Left ventricle myocardium superior (tissue), 1 donor: Measurements from ENCODE around the gene ZNF423. TPM values are rescaled to one million over a fixed set of nuclear protein-coding genes. Genes with fewer than 3 reads are reported as not detected.
"Not testable (repeated sequence)": the region's sequence is repeated elsewhere in the genome, so short reads cannot be mapped to it uniquely, and the experiment has no call there.

Experiments
- ATAC-seq: fragments of 200-7000 bp; cut with Tn5 transposase; one replicate; pipeline ENCODE4 v1.9.1; 2020; ENCODE audit warnings: mild to moderate bottlenecking, moderate library complexity
- DNase-seq: peaks from one replicate; pipeline ENCODE4 v3.0.0-alpha.2; 2020
- intact Hi-C: fragments of 100-400 bp; cut with micrococcal nuclease; formaldehyde crosslinking; loops from one replicate; pipeline ENCODE4 v1.11.0; 2022
- long read RNA-seq: library from polyadenylated mRNA; unstranded; transcript quantifications from one replicate; pipeline ENCODE4 v2.0.0, GENCODE V29; 2021
- total RNA-seq: library from RNA; stranded (reverse); fragmentation: NEBNext Ultra II Directional; extraction: Animal tissue kit (Norgen Biotek cat#: 25700); gene quantifications from one replicate; pipeline ENCODE4 v1.2.1, GENCODE V29; 2021
- donor health status: DM: no; HTN: yes; CAD: no; lungs with severe emphysema.

The ZNF423 gene
- total RNA-seq: 7.8 TPM
- long read RNA-seq, partial matches to known transcripts: 3 of 4 reads
- long read RNA-seq, other reads (novel, unspliced or antisense): 1 of 4 reads

DNA sequence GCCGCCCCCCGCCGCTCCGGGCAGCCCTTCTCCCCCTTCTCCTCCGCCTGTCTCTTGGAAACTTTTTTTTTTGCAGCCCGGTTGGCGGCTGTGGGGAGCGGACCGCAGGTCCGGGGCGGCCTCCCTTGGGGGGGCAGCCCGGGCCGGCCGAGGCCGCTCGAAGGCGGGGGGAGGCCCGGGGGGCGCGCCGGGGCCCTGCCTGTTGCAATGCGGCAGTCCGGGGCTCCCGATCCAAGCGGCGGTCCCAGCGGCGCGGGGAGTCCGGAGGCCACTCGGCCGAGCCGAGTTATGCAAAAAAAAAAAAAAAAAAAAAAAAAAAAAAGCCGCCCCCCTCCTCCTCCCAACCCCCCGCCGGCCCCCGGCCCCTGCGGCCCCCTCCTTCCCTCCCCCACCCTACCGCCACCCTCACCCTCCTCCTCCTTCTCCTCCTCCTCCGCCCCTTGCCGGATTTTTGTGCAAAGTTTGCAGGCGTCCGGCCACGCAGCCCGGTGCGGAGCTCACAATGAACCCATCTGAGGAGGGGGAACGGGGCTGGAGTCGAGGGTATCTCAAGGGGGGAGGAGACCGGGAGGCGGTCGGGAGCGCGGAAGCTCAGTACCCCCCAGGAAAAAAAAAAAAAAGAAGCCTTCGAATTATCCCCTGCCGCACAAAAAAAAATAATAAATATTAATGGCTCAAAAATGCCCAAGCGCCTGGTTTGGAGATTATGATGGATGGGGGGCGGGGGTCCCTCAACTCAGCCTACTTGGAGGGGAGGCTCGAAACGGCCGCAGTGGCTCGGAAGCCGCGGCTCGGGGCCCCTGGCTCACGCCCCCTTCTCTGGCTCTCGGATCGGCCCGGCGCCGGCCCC, at the start of gene ZNF423:
Gene ZNF423 (minus strand): TSS at position 291 of the 850 bp plus-strand sequence. CDS start 338 bp downstream, outside the sequence.
- intact Hi-C loops: no loop called here
- ATAC-seq (peak; percentile 4), DNase-seq (peak; percentile 32)

DNA sequence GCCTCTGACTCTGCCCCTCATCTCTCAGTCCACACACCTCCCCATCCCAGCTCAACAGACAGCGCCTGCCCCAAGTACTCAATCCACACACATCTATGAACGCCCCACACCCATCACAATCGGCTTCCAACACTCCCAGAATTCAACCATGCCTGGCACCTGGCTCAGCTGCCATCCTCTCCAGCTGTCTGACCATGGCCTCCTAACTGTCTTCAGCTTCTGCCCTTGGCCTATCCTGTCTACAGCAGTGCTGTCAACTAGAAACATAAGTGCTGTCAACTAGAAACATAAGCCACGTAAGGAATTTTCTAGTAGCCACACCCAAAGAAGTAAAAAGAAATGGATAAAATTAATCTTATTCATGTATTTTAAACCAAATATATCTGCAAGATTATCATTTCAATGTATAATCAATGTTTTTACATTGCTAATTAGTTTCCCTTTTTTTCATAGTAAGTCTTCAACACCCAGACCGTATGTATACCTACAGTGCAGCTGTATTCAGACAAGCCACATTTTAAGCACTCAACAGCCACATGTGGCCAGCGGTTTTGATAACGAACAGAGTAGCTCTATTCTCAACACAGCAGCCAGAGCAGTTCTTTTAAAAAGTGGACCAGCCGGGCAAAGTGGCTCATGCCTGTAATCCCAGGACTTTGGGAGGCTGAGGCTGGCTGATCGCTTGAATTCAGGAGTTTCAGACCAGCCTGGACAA, 48.6 kb upstream of the ZNF423 start:
- no peak for ATAC-seq
- intact Hi-C loops: no loop called here
- DNase-seq: no peak

DNA sequence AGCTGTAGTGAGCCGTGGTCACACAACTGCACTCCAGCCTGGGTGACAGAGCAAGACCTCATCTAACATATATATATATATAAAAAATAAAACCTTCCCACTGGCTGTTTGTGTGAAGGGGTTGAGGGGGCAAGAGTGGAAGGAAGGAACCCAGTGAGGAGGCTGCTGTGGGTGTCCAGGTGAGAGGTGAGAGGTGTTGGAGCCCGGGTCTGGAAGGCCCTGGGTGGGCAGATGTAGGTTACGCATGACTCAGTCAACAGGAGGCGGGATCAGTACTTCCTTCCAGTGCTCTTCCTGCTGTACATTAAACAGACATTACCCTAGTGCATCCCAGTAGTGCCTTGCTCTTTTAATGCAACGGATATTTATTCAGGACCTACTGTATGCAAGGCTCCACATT, 47.0 kb upstream of the ZNF423 start:
- intact Hi-C loops: no loop called here
- no peak for ATAC-seq
- DNase-seq: no peak

DNA sequence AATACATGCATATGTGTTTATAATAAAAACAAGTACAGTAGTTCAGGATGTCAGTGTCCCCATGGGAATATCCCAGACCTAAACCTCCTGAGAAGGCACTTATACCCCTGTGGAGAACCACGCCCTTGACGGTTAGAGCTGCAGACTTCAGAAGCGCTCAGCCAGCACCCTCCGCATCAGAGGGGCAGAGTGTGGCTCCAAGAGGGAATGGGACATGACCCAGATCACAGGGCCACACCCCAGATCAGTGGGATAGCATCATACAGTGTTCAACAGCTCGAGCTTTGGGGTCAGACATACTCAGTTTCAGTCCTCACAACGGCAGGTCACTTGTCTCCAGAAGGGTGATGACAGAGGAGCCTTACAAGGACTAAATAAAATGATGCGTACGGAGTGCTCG, 45.8 kb upstream of the ZNF423 start:
- no peak for DNase-seq
- intact Hi-C loops: no loop called here

DNA sequence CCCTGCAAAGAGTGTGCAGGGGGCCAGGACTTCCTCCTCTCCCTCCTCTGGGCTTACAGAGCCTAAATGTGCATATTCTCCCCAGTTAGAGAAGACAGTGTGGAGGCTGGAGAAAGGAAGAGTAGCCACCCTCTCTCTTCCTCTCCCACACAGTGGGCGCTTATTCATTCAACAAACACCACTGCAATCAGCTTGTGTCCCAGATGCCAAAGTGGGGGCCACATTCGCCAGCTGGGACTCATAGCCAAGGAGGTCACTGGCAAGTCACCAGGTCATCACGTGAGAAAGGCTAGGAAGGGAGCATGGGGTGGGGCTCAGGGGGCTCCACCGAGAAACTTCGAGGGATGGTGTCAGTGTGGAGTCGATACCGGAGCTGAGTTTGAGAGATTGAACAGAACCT, 45.0 kb upstream of the ZNF423 start:
- no peak for ATAC-seq
- intact Hi-C loops: no loop called here
- no peak for DNase-seq

More for the DNA sequence above, 45.8 kb upstream of the ZNF423 start:
- ATAC-seq: no peak

DNA sequence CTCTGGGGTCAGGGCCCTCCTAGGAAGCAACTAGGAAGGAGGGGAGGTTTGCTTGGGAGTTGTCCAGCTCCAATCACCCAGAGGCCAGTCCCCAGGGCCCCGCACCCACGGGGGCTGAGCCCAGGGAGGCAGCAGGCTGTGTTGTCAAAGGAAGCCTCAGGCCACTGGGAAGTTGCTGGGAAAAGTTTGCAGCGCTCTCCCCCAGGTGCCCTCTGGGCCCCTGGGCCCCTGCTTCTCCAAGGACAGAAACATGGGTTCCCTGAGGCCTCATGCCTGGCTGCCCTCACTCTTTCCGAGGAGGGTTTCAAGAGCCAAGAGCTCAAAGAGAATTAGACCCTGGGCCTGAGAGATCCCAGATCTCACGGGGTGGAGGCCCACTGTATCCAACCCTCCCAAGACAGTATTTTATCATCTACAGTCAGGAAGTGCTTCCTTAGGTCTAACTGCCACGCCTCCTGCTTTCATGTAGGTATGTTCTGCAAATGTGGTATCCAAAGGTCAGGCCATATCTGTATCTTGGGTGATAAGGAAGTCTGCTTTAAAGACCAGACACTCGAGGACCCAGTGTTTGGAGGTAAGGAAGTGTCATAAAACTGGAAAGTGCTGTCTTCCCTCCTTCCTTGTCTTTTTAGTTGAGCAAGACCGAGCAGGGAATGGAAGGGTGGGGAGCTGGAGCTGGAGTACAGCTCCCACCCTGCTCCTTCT, 44.2 kb upstream of the ZNF423 start:
- ATAC-seq (no peak), DNase-seq (no peak)
- intact Hi-C loops: no loop called here

DNA sequence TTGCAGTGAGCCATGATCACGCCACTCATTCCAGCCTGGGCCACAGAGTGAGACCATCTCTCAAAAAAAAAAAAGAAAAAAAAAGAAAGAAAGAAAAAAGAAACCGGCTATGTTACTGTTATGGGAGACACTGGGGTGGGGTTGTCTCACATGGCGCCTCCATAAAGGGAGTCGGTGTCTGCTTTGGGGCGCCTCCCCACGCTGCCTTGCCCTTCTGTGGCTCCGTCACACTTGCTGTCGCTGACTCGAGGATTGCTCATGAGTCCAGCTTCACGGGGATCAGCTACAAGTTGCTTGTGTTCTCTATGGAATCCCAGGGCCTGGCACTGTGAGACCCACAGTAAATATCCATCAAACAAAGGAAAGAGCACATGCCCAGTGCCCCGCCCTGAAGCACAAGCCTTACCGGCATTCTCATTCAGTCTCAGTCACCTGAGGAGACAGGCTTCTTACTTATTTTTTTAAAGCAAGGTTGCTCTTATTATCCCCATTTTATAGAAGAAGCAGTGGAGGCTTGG, 40.6 kb upstream of the ZNF423 start:
- ATAC-seq: no peak
- DNase-seq: no peak
- intact Hi-C loops: no loop called here

DNA sequence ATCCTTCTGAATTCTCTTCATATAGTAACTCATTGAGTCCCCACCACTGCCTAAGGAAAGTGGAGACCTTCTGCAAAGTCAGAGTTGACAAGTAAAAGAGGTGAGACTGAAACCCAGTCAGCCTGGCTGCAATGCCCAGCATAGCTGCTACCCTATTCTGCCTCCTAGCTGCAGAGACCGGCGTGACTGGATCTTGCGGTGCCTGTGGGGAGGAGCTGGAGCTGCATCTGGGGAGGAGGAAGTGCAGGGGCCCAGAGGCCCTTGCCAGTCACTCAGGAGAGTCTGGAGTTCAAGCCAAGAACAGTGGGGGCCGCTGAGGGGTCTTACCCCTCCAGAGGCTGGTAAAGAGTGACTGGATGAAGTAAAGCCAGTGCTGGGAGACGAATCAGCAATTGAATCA, 35.0 kb upstream of the ZNF423 start:
- DNase-seq (no peak), ATAC-seq (no peak)
- intact Hi-C loops: no loop called here

DNA sequence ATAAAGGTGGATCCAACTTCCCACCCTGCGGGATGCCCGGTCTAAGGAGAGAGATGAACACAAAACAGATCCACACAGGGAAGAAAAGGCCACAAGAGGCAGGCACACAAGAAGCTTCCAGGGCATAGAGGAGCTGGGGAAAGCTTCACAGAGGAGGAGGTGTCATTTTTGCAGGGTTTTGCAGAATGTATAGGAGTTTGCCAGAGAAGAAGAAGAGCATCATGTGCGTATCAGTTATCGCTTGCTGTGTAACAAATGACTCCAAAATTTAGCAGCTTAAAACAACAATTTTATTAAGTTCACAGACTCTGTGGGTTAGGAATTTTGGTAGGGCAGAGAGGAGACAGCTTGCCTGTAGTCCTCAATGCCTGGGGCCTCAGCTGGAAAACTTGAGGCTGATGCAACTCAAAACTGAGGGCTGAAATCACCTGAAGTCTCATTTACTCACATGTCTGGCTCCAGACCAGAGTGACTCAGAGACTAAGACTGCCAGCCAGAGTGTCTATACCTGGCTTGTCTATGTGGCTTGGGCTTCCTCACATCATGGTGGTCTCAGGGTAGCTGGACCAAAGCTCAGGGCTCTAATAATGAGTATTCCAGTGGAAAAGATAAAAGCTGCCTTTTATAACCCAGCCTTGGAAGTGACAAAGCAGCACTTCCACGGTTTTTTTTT, 33.9 kb upstream of the ZNF423 start:
- ATAC-seq (no peak), DNase-seq (no peak)
- intact Hi-C loops: no loop called here

DNA sequence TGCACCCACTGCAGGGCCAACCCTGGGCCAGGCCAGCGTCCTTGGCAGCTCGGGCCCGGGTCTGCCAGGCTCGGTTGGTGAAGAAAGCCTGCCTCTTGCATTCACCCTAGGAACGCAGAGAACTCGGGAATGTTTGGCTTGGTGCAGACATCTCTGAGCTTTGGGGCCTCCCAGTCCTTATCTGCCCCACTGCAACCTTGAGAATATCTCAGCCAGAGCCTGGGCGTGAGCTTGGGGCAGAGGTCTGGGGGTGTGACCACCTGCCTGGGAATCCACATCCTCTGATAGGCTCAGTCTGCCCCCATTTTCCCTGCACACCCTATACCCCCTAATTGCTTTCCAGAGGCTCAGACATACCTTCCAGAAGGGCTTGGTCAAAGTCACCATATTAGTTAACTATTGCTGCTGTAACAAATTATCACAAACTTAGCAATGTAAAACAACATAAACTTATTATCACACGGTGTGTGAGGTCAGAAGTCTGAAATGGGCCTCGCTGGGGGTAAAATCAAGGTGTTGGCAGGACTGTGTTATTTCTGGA, 30.7 kb upstream of the ZNF423 start:
- no peak for DNase-seq
- no peak for ATAC-seq
- intact Hi-C loops: no loop called here

DNA sequence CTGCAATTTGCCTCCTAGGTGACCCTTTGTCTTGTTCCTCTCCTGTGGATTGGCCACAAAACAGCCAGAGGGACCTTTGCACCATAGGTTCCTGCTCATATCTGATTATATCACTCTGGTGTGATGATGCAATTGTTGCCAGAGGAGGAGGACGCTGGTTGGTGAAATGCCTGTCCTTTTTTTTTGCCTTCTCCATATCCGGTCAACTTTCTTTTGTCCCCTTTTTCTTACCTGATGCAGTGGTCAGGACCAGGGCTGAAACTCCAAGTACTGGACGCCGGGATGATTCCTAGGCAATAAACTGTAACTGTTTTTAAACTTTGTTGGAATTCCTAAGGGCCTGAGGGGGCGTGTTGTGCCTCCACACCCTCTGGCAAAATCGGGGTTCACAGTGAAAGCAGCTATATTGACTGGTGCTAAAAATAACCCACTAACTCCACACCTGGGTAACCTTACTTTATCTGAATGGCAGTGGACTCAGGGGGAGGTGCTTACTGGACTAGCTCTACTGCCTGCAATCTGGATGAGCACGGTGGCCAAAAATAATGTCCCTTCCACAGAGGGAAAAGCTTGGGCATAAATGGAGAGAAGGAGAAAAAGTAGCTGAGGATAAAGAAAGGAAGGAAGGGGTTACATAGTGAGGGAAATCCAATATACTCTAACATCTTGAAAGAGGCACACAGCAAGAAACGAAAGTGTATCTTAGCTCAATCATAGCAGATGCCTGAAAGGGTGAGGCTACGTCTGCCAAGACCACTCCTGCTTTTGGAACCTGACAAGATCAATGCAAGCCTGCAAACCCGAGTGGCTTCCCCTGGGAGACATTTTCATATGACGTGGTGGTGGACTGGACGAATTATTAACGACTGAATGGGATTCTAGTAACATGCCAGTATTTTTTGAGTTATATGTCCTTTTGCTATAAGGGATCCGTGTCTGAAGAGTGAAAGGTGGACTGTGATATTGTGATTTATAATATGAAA, 28.4 kb upstream of the ZNF423 start:
- DNase-seq: no peak

DNA sequence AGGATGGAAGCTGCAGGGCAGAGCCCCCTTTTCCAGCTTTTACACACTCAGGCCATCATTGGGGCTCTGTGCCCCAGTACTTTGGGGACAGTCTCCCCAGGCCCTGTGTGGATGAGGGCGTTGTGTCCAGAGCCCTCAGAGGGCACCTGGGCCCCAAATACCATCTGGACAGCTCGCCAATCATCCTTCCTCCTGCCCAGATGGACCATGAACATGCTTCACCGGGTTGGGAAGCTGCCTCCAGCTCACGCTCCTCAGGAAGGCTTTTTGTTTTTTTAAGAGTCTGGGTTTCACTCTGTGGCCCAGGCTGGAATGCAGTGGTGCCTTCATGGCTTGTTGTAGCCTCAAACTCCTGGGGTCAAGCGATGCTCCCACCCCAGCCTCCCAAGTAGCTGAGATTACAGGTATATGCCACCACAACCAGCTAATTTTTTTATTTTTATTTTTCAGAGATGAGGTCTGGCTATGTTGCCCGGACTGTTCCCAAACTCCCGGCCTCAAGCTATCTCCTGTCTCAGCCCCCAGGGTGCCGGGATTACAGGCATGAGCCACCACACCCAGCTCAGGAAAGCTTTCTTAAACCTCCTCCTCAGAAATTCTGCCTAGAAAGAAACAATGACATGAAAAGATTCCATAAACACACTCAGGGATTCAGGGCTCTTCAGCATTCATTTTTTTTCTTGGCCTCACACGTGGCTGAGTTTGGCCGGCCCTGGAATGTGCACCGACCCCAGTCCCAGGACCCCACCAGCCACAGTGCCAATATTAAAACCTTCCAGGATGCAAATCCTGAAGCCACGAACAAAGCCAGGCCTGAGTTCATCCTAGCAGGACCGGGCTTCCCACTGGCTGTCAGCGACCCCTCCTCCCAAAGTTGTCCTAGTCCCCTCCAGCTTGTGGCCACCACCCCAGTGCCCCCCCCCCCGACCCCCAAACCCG, 27.4 kb upstream of the ZNF423 start:
- intact Hi-C loops: no loop called here
- ATAC-seq: no peak
- no peak for DNase-seq

More for the DNA sequence above, 28.4 kb upstream of the ZNF423 start:
- no peak for ATAC-seq
- intact Hi-C loops: no loop called here

DNA sequence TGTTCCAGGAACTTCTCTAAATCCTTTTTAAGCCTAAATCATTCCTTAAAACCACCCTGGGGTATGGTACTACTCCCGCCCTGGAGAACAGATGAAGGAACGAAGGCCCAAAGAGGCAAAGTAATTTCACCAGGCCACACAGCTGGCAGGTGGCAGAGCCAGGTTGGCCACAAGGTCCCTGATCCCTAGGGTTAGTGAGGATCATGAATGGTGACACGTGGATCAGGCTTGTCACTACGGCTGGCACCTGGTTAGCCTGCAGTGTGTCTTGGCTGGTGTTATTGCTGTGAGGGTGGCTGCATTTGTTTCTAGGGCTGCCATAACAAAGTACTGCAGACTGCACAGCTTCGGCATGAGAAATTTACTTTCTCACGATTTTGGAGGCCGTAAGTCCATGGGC, 26.0 kb upstream of the ZNF423 start:
- DNase-seq (no peak), ATAC-seq (no peak)
- intact Hi-C loops: no loop called here

DNA sequence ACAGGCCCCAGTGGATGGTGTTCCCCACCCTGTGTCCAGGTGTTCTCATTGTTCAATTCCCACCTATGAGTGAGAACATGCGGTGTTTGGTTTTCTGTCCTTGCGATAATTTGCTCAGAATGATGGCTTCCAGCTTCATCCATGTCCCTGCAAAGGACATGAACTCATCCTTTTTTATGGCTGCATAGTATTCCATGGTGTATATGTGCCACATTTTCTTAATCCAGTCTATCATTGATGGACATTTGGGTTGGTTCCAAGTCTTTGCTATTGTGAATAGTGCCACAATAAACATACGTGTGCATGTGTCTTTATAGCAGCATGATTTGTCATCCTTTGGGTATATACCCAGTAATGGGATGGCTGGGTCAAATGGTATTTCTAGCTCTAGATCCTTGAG, 22.6 kb upstream of the ZNF423 start:
- DNase-seq, intact Hi-C loops, ATAC-seq: not testable (repeated sequence)

DNA sequence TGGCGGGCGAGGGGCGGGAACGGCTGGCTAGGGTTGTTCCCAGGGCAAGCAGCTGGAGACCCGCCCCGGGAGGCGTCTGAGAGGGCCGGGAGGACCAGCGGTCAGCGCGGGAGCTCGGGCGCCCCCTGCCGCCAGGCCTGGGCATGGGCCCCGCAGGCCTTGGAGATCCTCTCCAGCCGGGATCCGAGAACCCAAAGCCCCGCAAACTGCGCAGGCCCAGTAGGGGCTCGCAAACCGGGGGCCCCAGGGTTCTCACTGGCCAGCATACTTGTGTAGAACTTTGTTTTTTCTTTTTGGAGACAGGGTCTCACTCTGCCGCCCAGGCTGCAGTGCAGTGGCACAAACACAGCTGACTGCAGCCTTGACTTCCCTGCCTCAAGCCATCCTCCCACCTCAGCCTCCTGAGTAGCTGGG, 20.8 kb upstream of the ZNF423 start:
- ATAC-seq (peak; percentile 96), DNase-seq (peak; percentile 85)
- intact Hi-C loops: no loop called here
